GM18868 (cell line): ENCODE data around the gene EIF2AK2.
A peak's percentile ranks its signal among the peaks of the same experiment; 100 is the strongest.
"Not testable (repeated sequence)": the region's sequence is repeated elsewhere in the genome, so short reads cannot be mapped to it uniquely, and the experiment has no call there.

Experiments used
- ATAC-seq: cut with Tn5 transposase; IDR thresholded peaks from one replicate; pipeline ENCODE4 v1.9.1; 2021; ENCODE audit warnings: mild to moderate bottlenecking, moderate library complexity; ENCODE audit not compliant: unreplicated experiment

Gene EIF2AK2

GRCh38 chr2:37156857-37157714 lies at the start of gene EIF2AK2:
Gene EIF2AK2 (minus strand): TSS chr2:37156980. CDS start chr2:37147806, 9,174 bp downstream.
- peak; percentile 92 for ATAC-seq

DNA sequence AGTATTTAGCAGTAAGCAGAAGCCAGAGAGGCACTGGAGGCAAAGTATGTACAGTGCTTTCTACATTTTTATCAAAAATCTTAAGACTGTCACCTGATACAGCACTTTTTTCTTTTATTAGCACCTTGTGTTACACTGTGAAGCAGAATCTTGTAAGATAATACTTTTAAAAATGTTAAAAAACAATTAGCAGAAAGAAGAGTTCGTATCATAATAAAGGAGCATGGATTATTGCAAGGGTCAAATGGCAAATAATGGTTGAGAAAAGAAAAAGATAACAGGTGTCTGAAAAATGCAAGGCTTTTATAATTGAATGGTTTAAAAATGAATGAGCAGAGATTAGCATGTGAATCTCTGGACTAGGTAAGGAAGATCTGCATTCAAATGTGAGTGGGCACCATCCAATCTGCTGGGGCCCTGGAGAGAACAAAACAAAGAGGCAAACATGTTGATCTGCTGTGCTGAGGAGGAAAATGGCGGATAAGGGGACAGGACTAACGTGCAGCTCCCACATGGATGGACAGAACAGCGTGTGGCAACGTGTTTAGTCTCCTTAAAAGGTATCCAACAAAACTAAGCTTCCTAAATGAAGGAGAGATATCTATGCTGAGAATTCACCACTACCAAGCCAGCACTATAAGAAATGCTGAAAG lies 49.0 kb upstream of the EIF2AK2 start:
- no peak for ATAC-seq

GRCh38 chr2:37205071-37205661 lies 48.4 kb upstream of the EIF2AK2 start:
- not testable (repeated sequence) for ATAC-seq

GRCh38 chr2:37203708-37204107 lies 46.9 kb upstream of the EIF2AK2 start:
- no peak for ATAC-seq

- ATAC-seq: no peak
Observed at GRCh38 chr2:37201766-37202165, 45.0 kb upstream of the EIF2AK2 start.

DNA sequence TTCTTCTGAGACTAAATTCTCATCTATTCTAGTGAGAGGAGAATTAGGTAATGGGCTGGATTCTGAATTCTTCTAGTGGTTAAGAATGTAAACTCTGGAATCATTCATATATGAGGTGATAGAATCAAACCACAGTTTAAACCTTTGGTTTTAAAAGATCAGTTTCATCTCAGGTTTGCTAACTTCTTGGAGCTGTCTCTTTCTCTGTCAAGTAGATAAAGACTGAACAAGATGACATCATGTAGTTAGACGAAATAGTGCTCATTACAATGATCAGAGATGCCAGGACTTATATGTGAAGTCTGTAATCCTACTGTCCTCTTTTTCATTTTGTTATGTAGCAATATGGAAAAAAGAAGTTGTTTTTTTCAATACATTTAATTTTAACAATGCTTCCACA lies 44.4 kb upstream of the EIF2AK2 start:
- ATAC-seq: no peak

GRCh38 chr2:37198681-37199065 lies 41.9 kb upstream of the EIF2AK2 start:
- ATAC-seq: no peak

GRCh38 chr2:37196320-37197195 lies 39.8 kb upstream of the EIF2AK2 start, which contains the start of gene CEBPZOS:
Gene CEBPZOS (plus strand): TSS chr2:37196496. CDS start chr2:37199705, 3,209 bp downstream.
- peak; percentile 67 for ATAC-seq

DNA sequence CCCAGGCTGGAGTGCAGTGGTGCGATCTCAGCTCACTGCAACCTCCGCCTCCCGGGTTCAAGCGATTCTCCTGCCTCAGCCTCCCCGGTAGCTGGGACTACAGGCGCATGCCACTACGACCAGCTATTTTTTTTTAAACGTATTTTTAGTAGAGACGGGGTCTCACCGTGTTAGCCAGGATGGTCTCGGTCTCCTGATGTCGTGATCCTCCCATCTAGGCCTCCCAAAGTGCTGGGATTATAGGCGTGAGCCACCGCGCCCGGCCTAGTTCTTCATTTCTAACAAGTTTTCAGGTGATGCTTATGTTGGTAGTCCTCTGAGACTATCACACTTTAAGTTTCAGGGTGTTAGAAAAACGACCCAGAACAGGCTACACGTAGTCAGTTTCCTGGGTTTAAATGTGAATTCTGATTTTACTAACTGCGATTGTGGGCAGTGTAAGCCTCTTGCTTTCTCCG lies 39.1 kb upstream of the EIF2AK2 start:
- ATAC-seq: not testable (repeated sequence)

DNA sequence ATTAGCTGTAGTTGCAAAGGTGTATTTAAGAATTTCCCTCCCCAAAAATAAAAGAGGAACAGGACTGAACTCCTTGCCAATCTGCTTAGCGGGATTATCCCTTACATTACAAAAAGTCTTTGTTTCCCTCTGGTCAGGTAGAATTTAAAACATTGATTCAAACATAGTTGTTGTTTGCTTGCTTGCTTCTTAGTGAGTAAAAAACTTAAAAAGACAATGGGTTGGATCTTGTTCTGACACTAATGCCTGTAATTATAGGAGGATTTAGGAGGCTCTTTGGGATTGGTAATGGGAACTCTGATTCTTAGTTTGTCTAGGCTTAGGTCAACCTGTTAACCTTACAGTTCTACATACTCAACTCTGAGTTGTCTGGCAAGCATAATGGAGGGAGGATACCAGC lies 35.8 kb upstream of the EIF2AK2 start:
- no peak for ATAC-seq

DNA sequence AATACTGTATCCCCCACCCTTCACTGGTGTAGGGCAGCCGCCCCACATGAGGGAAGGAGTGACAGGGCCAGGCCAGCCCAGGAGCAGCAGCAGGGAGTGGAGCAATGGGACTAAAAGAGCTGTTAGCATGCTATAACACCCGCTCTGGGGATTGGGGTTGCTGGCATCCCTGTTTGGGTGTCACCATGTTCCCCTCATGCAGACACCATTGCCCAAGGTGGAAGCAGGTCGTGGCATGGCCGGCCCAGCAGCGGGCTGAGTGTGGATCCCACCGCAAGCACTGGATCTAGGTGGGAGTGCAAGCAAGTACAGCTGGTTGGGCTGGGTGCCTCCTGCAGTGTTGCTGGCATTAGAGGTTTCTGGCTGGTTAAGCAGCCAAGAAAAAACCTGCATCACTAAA lies 35.0 kb upstream of the EIF2AK2 start:
- no peak for ATAC-seq

GRCh38 chr2:37191253-37191652 lies 34.5 kb upstream of the EIF2AK2 start:
- ATAC-seq: no peak

- ATAC-seq: no peak
Observed at GRCh38 chr2:37190290-37190689, 33.5 kb upstream of the EIF2AK2 start.

DNA sequence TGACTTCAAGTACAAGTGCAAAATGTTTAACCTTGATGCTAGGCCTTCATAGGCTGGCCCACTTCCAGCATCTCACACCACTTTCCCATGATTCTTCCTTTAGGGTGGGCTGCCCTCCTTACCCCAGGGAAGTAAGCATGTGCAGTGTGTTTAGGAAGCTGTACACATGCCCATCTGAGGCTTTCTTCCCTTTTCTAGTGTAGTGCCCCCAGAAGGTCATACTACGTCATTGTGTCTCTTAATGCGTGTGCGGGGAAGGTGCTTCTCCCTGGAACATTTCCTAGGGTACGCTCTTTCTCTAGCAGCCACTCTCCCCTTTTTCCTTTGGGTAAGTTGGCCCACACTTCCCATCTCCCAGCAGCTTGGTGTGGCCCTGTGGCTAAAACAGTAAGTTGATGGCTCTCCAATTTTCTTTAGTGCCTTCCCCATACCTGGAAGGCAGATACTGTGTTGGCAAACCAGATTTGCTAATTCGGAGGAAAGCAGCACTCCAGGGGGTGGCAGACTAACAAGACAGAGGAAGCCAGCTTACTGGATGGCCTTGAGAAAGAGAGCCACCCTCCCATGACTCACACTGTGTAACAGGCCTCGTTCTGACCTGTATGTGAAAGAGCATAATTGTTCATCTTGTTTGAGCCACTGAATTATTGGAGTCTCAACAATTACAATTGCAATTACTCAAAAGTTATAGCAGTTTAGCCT lies 32.8 kb upstream of the EIF2AK2 start:
- ATAC-seq: no peak

DNA sequence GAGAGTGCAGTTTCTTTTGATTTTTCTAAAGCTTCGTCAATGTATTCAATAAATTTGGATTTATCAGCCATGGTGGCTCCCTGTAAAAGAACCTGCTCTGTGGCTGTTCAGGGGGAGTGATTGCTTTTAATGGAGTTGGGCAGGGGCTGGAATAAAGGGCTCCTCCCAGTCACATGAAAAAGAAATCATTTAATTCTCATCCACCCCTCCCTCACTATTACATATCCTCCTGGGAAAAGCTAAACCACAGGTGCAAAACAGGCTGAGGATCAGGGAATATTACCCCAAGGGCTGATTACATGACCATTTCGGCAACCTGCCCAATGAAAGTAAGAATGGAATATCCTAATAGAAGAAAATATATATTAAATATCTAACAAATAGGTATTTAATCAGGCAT lies 31.8 kb upstream of the EIF2AK2 start, which contains the start of gene SULT6B1:
TSS of gene SULT6B1 (minus strand) at position 101 of the 400 bp plus-strand sequence. CDS start at position 71, 30 bp downstream.
- no peak for ATAC-seq

DNA sequence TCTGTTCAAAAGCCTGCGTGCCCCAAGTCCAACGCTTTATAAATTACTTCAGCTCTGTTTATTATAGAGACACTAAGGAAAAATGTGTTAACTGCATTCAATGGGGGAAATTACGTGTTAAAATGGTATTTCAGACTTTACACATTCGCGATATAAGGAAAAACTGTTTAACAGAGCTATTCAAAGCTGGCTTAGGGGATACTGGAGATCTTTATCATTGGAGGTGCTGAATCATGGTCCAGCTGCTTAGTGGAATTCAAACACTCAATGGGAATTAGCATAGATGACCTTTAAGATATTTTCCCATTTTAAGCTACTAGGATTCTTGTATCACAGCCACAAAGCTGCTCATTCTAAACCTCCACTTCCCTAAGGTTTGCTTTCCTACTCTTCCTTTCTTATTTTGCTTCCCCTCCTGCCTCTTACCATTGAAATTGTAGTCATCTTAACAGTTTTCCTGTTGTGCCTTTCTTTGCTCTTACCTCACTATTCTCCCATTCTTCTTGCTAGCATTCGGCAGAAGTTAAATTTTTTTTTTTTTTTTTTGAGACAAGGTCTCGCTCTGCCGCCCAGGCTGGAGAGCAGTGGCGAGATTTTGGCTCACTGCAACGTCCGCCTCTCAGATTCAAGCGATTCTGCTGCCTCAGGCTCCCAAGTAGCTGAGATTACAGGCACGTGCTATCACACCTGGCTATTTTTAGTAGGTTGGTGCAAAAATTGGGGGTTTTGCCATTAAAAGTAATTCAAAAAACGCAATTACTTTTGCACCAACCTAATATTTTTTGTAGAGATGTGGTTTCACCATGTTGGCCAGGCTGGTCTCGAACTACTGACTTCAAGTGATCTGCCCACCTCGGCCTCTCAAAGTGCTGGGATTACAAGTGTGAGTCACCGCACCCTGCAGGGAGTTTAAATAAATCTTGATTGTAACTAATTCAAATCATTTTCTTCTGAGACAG lies 25.2 kb upstream of the EIF2AK2 start:
- no peak for ATAC-seq

- no peak for ATAC-seq
Observed at GRCh38 chr2:37180640-37181039, 23.9 kb upstream of the EIF2AK2 start.

DNA sequence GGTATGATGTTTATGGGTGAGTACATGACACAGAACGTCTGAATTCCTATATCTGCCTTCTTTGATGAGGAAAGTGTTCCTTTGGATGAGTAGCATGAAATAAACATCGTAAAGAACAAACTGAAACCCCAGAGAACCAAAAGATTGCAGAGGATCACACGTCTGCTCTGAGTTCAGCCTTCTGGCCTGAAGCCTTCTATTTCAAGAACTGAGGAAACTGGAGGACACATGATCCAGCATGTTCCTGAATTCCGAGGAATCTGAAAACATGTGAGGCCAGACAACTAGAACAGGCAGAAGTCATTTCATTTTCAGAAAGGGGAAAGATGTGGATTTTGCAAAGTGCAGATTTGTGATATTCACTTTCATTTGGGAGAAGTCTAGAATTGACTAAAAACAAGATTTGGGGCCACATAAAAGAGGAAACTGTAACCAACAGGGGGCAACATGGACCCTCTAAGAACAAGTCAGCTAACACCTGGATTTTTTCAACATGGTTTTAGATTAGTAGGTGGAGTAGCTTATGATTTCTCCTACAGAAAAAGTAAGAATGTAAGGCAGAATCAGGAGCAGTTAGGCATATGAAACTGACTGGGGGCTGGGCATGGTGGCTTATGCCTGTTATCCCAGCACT lies 23.3 kb upstream of the EIF2AK2 start:
- ATAC-seq: no peak
